Coronary artery (tissue), 2 donors: Measurements from ENCODE around the gene SPECC1L.

Source experiments
- DNase-seq: peaks from one replicate; pipeline ENCODE4 v3.0.0-alpha.2; 2017; ENCODE audit warnings: low spot score
- H3K27ac ChIP-seq, 2 donors: fragments of 200-600 bp; sonication (generic); one replicate each; pipeline ENCODE4 v1.5.1; 2016 to 2019
- H3K4me3 ChIP-seq: fragments of 200-600 bp; sonication (generic); 2 replicates; pipeline ENCODE4 v1.5.1; 2016; ENCODE audit warnings: mild to moderate bottlenecking, moderate library complexity
- CTCF ChIP-seq: fragments of 200-600 bp; sonication (generic); IDR thresholded peaks from one replicate; pipeline ENCODE4 v1.5.1; 2019; ENCODE audit warnings: antibody characterized with exemption

SPECC1L gene

GRCh38 chr22:24394254-24394653, 123.6 kb downstream of the SPECC1L start:
- TF ChIP-seq CTCF = no peak

GRCh38 chr22:24398409-24398808, 127.8 kb downstream of the SPECC1L start:
- DNase-seq = no peak
- H3K4me3 ChIP-seq = no peak overlapping the region
- H3K27ac ChIP-seq = no peak overlapping the region
- TF ChIP-seq CTCF = no peak

More at GRCh38 chr22:24394254-24394653, 123.6 kb downstream of the SPECC1L start:
- H3K4me3 ChIP-seq = no peak overlapping the region
- no peak for DNase-seq
- H3K27ac ChIP-seq = no peak overlapping the region

- peak overlapping the region in 1 of 2 donors; percentile 8 for H3K27ac ChIP-seq
- no peak for DNase-seq
- no peak overlapping the region for H3K4me3 ChIP-seq
- TF ChIP-seq CTCF = no peak
These were observed 129.5 kb downstream of the SPECC1L start for GRCh38 chr22:24400034-24400725.

GRCh38 chr22:24400726-24401596, 130.3 kb downstream of the SPECC1L start:
- H3K27ac ChIP-seq = peak overlapping the region; percentile 61 to 86
- DNase-seq = no peak
- TF ChIP-seq CTCF = no peak
- peak overlapping the region; percentile 21 for H3K4me3 ChIP-seq

GRCh38 chr22:24401931-24402367, 131.3 kb downstream of the SPECC1L start:
- H3K27ac ChIP-seq = peak overlapping the region; percentile 61 to 86

GRCh38 chr22:24402460-24403192, 132.0 kb downstream of the SPECC1L start:
- Histone ChIP-seq H3K27ac (peak overlapping the region; percentile 83 to 86), H3K4me3 (peak overlapping the region; percentile 35)
- peak; percentile 86 for DNase-seq
- TF ChIP-seq CTCF = no peak

More at GRCh38 chr22:24401931-24402367, 131.3 kb downstream of the SPECC1L start:
- no peak for TF ChIP-seq CTCF
- no peak for DNase-seq
- H3K4me3 ChIP-seq = peak overlapping the region; percentile 35
